ENCODE data around the gene UQCC2.

The UQCC2 gene

GRCh38 chr6:33716379-33716778 is 4.9 kb upstream of the UQCC2 start:
- TF ChIP-seq REST (IDR thresholded peaks at IDR 0.05; ENCODE audit: insufficient read depth in 1 of 2, low read depth in 2 of 2, low read length in 2 of 2) (no peak), POLR2AphosphoS5 (IDR thresholded peaks at IDR 0.05; ENCODE audit: low read depth, low read length) (no peak), TAF1 (IDR thresholded peaks at IDR 0.05; ENCODE audit: borderline replicate concordance, insufficient read depth, low read length) (no peak), SIN3A (IDR thresholded peaks at IDR 0.05; ENCODE audit: borderline replicate concordance, insufficient read depth, low read length) (no peak), FOXP2 (optimal IDR thresholded peaks at IDR 0.05; ENCODE audit: borderline replicate concordance, extremely low read depth, extremely low read length, insufficient read depth) (no peak)

GRCh38 chr6:33714385-33715040 is 3.0 kb upstream of the UQCC2 start:
- TF ChIP-seq TAF1 (IDR thresholded peaks at IDR 0.05; ENCODE audit: borderline replicate concordance, insufficient read depth, low read length) (no peak), POLR2AphosphoS5 (IDR thresholded peaks at IDR 0.05; ENCODE audit: low read depth, low read length) (no peak), REST (IDR thresholded peaks at IDR 0.05; ENCODE audit: insufficient read depth in 1 of 2, low read depth in 2 of 2, low read length in 2 of 2) (no peak), FOXP2 (optimal IDR thresholded peaks at IDR 0.05; ENCODE audit: borderline replicate concordance, extremely low read depth, extremely low read length, insufficient read depth) (no peak), SIN3A (IDR thresholded peaks at IDR 0.05; ENCODE audit: borderline replicate concordance, insufficient read depth, low read length) (no peak)

- TF ChIP-seq REST (IDR thresholded peaks at IDR 0.05; ENCODE audit: insufficient read depth in 1 of 2, low read depth in 2 of 2, low read length in 2 of 2) (no peak), TAF1 (IDR thresholded peaks at IDR 0.05; ENCODE audit: borderline replicate concordance, insufficient read depth, low read length) (no peak), POLR2AphosphoS5 (IDR thresholded peaks at IDR 0.05; ENCODE audit: low read depth, low read length) (no peak), SIN3A (IDR thresholded peaks at IDR 0.05; ENCODE audit: borderline replicate concordance, insufficient read depth, low read length) (no peak), FOXP2 (optimal IDR thresholded peaks at IDR 0.05; ENCODE audit: borderline replicate concordance, extremely low read depth, extremely low read length, insufficient read depth) (no peak)
These were observed 2.3 kb upstream of the UQCC2 start for GRCh38 chr6:33713786-33714185.

GRCh38 chr6:33712914-33713313 is 1.4 kb upstream of the UQCC2 start:
- TF ChIP-seq TAF1 (IDR thresholded peaks at IDR 0.05; ENCODE audit: borderline replicate concordance, insufficient read depth, low read length) (no peak), REST (IDR thresholded peaks at IDR 0.05; ENCODE audit: insufficient read depth in 1 of 2, low read depth in 2 of 2, low read length in 2 of 2) (no peak), FOXP2 (optimal IDR thresholded peaks at IDR 0.05; ENCODE audit: borderline replicate concordance, extremely low read depth, extremely low read length, insufficient read depth) (no peak), SIN3A (IDR thresholded peaks at IDR 0.05; ENCODE audit: borderline replicate concordance, insufficient read depth, low read length) (no peak), POLR2AphosphoS5 (IDR thresholded peaks at IDR 0.05; ENCODE audit: low read depth, low read length) (no peak)
